ENCODE results near the gene ZNF428.

GRCh38 chr19:43639519-43640423 lies 20.3 kb upstream of the ZNF428 start, which contains the start of gene CADM4:
- TF ChIP-seq EZH2 (IDR thresholded peaks at IDR 0.05; ENCODE audit: borderline replicate concordance, low read length): no peak
- no peak for TF ChIP-seq CTCF (IDR thresholded peaks at IDR 0.05; ENCODE audit: low read length)

Measured in OCI-LY1 (cell line).